HG03103 (cell line): ENCODE results near the gene ABCA7.

Experiments used
- ATAC-seq: cut with Tn5 transposase; IDR thresholded peaks from one replicate; pipeline ENCODE4 v1.9.1; 2021; ENCODE audit warnings: low read depth; ENCODE audit not compliant: unreplicated experiment

The ABCA7 gene

GRCh38 chr19:1055886-1056620 is 16.1 kb downstream of the ABCA7 start:
- ATAC-seq = no peak

- ATAC-seq = no peak
Measured at GRCh38 chr19:1057176-1057855, 17.4 kb downstream of the ABCA7 start.

- no peak for ATAC-seq
Measured at GRCh38 chr19:1058112-1058511, 18.2 kb downstream of the ABCA7 start.

GRCh38 chr19:1060689-1061088 is 20.8 kb downstream of the ABCA7 start:
- no peak for ATAC-seq

GRCh38 chr19:1061987-1062386 is 22.1 kb downstream of the ABCA7 start:
- no peak for ATAC-seq

- ATAC-seq = no peak
Measured at GRCh38 chr19:1062387-1063029, 22.6 kb downstream of the ABCA7 start.

- no peak for ATAC-seq
Measured at GRCh38 chr19:1063030-1063908, 23.4 kb downstream of the ABCA7 start.

GRCh38 chr19:1063909-1064660 is 24.2 kb downstream of the ABCA7 start:
- no peak for ATAC-seq

GRCh38 chr19:1064661-1065605 is 25.0 kb downstream of the ABCA7 start:
- no peak for ATAC-seq

GRCh38 chr19:1065606-1066109 is 25.8 kb downstream of the ABCA7 start:
- ATAC-seq = no peak

GRCh38 chr19:1066251-1066747 is 26.4 kb downstream of the ABCA7 start:
- no peak for ATAC-seq

- ATAC-seq = no peak
Measured at GRCh38 chr19:1066748-1067340, 26.9 kb downstream of the ABCA7 start, which contains the start of gene ARHGAP45. TSS of gene ARHGAP45 (plus strand) at chr19:1067167. CDS start at chr19:1067406, 239 bp downstream.

- no peak for ATAC-seq
Measured at GRCh38 chr19:1067341-1067957, 27.5 kb downstream of the ABCA7 start.

- ATAC-seq = no peak
Measured at GRCh38 chr19:1068009-1069001, 28.4 kb downstream of the ABCA7 start.

GRCh38 chr19:1069009-1069779 is 29.3 kb downstream of the ABCA7 start:
- no peak for ATAC-seq

- no peak for ATAC-seq
Measured at GRCh38 chr19:1070576-1070930, 30.6 kb downstream of the ABCA7 start.
